ENCODE results near the gene INSR.

INSR gene

DNA sequence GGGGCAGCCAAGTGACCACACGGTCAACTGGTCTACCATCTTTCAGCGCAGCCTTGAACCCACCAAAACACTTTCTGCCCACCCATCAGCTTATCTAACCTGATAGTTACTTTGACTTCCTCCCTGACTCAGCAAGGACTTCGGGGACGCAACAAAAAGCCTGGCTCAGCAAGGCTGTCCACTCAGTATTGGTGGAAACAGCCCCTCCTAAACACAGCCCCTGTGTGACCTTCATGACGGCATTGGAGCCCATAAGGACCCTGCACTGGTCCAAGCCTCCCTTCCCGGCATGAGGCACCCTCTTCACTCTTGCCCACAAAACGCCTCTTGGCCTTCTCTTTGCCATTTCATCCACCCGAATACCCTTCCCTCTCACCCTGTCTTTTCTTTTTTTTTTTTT is 39.1 kb downstream of the INSR start:
- Mint-ChIP-seq H3K9me3 (no peaks in the 10 kb centered on the region), H3K27ac (no peak overlapping the region), H3K27me3 (peaks cover 4% of the 10 kb centered on the region), H3K4me3 (no peak overlapping the region), H3K4me1 (ENCODE audit: low read depth) (no peaks in the 10 kb centered on the region), H3K36me3 (ENCODE audit: low read depth) (no peaks in the 10 kb centered on the region)
- DNase-seq = no peak

DNA sequence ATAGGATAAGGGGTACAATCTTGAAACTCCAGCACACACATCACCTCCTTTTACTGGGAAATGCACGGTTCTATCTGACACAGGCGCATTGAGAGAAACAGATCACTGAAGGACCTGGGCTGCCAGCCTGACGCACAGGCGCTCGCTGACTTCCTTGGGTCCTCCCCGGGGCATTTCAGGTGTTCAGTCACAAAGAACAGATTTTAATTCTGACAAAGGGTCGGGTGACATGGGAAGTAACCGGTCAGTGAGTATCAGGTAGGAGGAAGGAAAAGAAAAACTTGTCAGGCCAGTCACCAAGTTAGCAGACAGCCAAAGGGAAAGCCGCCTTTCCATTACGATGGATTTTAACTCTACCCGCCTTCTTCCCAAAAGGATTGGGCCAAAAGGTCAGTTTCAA is 39.6 kb downstream of the INSR start:
- no peaks in the 10 kb centered on the region for H3K4me1 Mint-ChIP-seq (ENCODE audit: low read depth)
- DNase-seq = no peak
- no peak overlapping the region for H3K4me3 Mint-ChIP-seq
- H3K27ac Mint-ChIP-seq = no peak overlapping the region
- H3K27me3 Mint-ChIP-seq = peaks cover 4% of the 10 kb centered on the region
- no peaks in the 10 kb centered on the region for H3K36me3 Mint-ChIP-seq (ENCODE audit: low read depth)
- H3K9me3 Mint-ChIP-seq = no peaks in the 10 kb centered on the region

DNA sequence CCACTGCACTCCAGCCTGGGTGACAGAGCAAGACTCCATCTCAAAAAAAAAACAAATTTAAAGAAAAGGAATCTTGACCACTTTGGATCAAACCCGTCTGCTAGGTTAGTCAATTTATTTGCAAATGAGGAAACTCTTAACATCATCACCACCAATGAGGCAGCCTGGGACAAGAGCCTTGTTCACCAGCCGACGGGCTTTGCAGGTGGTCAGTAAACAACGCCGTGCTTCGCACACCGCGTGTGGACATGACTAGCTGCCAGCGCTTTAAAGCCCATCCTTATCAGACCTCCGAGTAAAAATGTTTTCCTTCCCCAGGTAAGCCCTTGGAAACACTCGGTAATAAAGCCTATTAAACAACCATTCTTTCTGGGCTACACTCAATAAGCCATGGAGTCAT is 41.9 kb downstream of the INSR start:
- Mint-ChIP-seq H3K9me3 (no peaks in the 10 kb centered on the region), H3K27me3 (peaks cover 7% of the 10 kb centered on the region), H3K4me3 (no peak overlapping the region), H3K4me1 (ENCODE audit: low read depth) (no peaks in the 10 kb centered on the region), H3K36me3 (ENCODE audit: low read depth) (no peaks in the 10 kb centered on the region), H3K27ac (no peak overlapping the region)
- no peak for DNase-seq

DNA sequence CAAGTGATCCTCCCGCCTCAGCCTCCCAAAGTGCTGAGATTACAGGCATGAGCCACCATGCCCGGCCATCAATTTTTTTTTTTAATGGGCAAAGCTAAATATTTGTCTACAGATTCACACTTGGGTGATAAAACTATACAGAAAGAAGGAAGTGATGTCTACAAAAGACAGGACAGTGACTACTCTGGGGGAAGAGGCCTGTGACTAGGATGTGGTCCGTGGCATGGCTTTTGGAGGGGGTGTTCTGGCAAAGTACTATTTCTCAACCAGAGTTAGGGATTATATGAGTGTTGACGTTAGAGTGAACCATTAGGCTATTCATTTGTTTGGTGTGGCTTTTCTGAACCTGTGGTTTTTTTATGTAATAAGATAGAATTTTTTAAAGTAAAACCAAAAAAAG is 42.7 kb downstream of the INSR start:
- Mint-ChIP-seq H3K27me3 (peaks cover 7% of the 10 kb centered on the region), H3K36me3 (ENCODE audit: low read depth) (no peaks in the 10 kb centered on the region), H3K4me3 (no peak overlapping the region), H3K9me3 (peaks cover under 1% of the 10 kb centered on the region), H3K27ac (no peak overlapping the region), H3K4me1 (ENCODE audit: low read depth) (no peaks in the 10 kb centered on the region)
- DNase-seq = no peak

DNA sequence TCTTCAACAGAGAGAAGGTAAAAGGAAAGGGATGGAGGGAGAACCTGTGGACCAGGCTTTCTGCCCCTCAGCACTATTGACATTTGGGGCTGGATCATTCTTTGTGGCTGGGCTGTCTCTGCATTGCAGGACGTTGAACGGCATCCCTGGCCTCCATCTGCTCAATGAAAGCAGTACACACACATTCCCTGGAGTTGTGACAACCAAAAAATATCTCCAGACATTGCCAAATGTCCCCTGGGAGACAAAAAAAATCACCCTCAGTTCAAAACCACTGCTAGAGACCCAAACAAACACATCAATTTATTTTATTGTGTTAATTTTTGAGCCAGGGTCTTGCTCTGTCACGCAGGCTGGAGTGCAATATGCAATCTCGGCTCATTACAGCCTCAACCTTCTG is 43.3 kb downstream of the INSR start:
- Mint-ChIP-seq H3K9me3 (peaks cover 5% of the 10 kb centered on the region), H3K4me3 (no peak overlapping the region), H3K27me3 (peaks cover 7% of the 10 kb centered on the region), H3K4me1 (ENCODE audit: low read depth) (no peaks in the 10 kb centered on the region), H3K36me3 (ENCODE audit: low read depth) (no peaks in the 10 kb centered on the region), H3K27ac (no peak overlapping the region)
- no peak for DNase-seq

DNA sequence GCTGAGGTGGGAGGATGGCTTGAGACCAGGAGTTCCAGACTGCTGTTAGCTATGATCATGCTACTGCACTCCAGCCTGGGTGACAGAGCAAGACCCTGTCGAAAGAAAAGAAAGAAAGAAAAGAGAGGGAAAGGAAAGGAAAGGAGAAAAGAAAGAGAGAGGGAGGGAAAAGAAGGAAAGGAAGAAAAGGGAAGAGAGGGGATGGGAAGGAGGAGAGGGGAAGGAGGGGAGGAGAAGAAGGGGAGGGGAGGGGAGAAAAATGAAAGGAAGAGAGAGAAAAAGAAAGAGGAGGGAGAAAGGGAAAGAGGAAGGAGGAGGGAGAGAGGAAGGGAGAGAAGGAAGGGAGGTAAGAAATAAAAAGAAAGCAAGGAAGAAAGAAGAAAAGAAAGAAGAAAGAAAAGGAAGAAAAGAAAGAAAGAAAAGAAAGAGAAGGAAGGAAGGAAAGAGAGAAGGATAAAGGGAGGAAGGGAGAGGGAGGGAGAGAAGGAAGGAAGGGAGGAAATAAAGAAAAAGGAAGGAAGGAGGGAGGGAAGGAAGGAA is 44.1 kb downstream of the INSR start:
- Mint-ChIP-seq H3K36me3 (ENCODE audit: low read depth) (no peaks in the 10 kb centered on the region), H3K4me1 (ENCODE audit: low read depth) (no peaks in the 10 kb centered on the region), H3K27me3 (peaks cover 7% of the 10 kb centered on the region), H3K27ac (no peak overlapping the region), H3K4me3 (no peak overlapping the region), H3K9me3 (peaks cover 5% of the 10 kb centered on the region)
- no peak for DNase-seq

DNA sequence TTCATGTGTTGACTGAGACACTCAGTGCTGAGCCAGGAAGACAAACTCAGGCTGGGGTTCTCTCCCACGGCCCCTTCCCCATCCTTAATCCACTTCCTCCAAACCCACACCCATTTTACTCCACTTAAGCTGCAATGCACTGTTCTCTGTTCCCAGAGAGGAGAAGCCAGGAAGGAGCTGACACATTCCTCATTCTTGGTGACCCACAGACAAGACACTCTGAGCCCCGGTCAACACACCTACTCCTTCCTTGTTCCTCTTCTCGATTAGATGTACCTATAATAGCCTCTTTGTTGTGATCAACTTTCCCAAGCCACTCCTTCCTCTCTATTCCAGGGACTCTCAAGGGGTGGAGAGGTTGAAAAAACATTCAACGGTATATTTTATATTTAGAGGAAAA is 47.1 kb downstream of the INSR start:
- no peak for DNase-seq
- H3K4me1 Mint-ChIP-seq (ENCODE audit: low read depth) = no peaks in the 10 kb centered on the region
- H3K36me3 Mint-ChIP-seq (ENCODE audit: low read depth) = no peaks in the 10 kb centered on the region
- peaks cover 7% of the 10 kb centered on the region for H3K27me3 Mint-ChIP-seq
- no peak overlapping the region for H3K4me3 Mint-ChIP-seq
- H3K9me3 Mint-ChIP-seq = peaks cover 5% of the 10 kb centered on the region
- no peak overlapping the region for H3K27ac Mint-ChIP-seq

DNA sequence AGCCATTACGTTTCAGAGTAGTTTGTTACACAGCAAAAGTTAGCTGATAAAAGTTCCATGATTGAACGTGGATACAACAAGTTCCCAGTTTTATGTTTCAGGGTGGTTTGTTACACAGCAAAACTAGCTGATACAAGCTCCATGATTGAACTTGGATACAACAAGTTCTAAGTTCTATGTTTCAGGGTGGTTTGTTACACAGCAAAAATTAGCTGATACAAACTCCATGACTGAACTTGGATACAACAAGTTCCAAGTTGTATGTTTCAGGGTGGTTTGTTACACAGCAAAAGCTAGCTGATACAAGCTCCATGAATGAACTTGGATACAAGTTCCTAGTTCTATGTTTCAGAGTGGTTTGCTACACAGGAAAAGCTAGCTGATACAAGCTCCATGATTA is 47.6 kb downstream of the INSR start:
- Mint-ChIP-seq H3K4me1 (ENCODE audit: low read depth) (no peaks in the 10 kb centered on the region), H3K9me3 (peaks cover 5% of the 10 kb centered on the region), H3K36me3 (ENCODE audit: low read depth) (no peaks in the 10 kb centered on the region), H3K4me3 (no peak overlapping the region), H3K27ac (no peak overlapping the region), H3K27me3 (peaks cover 7% of the 10 kb centered on the region)
- DNase-seq = no peak

DNA sequence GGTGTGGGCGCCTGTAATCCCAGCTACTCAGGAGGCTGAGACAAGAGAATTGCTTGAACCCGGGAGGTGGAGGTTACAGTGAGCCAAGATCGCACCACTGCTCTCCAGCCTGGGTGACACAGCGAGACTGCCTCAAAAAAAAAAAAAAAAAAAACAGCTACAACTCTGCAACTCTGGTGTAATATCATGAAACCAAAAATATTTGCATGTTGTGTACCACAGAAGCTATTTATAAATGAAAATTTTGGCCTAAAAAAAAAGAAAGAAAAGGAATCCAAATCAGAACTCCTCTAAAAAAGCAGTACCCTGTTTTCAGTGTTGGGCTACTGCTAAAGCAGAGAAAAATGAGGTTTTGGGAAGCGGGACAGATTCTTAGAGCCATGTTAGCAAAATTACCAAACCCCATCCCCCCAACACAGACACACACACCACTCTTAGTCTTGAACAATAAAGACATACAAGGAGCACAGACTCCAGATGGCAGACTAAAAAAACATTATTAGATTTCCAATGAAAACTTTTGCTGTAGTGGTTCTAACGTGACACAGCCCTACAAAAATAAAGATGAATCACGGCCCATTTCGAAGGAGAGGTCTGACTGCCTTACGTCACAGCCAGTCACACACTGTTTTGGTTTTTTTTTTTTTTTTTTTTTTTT is 51.5 kb downstream of the INSR start:
- no peaks in the 10 kb centered on the region for H3K36me3 Mint-ChIP-seq (ENCODE audit: low read depth)
- no peak for DNase-seq
- no peaks in the 10 kb centered on the region for H3K27me3 Mint-ChIP-seq
- no peaks in the 10 kb centered on the region for H3K4me1 Mint-ChIP-seq (ENCODE audit: low read depth)
- H3K4me3 Mint-ChIP-seq = no peak overlapping the region
- no peak overlapping the region for H3K27ac Mint-ChIP-seq
- peaks cover 15% of the 10 kb centered on the region for H3K9me3 Mint-ChIP-seq

DNA sequence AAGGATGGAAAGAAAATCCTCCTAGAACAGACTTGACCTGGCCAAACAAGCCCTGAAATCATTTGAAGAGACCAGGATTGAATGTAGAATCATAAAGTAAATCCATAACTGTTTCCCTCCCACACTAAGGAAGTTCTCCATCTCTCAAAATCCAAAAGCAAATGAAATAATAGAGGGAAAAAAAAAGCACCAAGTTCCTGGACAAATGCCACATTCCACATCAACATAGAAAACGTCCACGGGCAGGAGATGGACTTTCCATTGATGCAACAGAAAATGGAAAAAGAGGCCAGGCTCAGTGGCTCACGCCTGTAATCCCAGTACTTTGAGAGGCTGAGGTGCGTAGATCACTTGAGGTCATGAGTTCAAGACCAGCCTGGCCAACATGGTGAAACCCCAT is 56.2 kb downstream of the INSR start:
- Mint-ChIP-seq H3K4me1 (ENCODE audit: low read depth) (no peaks in the 10 kb centered on the region), H3K36me3 (ENCODE audit: low read depth) (no peaks in the 10 kb centered on the region), H3K4me3 (no peak overlapping the region), H3K27me3 (no peaks in the 10 kb centered on the region), H3K9me3 (peaks cover 10% of the 10 kb centered on the region), H3K27ac (no peak overlapping the region)
- DNase-seq = no peak

DNA sequence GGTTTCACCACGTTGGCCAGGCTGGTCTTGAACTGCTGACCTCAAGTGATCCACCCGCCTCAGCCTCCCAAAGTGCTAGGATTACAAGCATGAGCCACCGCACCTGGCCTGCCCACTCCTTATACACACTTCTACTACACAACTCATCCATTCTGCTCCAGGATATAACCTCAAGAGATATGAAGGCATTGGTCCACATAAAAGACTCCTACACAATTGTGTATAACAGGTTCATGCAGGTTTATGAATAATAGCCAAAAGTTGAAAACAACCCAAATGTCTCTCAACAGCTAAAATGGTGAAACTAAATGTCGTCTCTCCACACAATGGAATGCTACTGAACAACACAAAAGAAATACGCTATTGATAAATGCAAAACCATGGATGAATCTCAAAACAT is 58.1 kb downstream of the INSR start:
- DNase-seq = no peak
- Mint-ChIP-seq H3K36me3 (ENCODE audit: low read depth) (no peaks in the 10 kb centered on the region), H3K27me3 (no peaks in the 10 kb centered on the region), H3K27ac (no peak overlapping the region), H3K9me3 (peaks cover 10% of the 10 kb centered on the region), H3K4me1 (ENCODE audit: low read depth) (no peaks in the 10 kb centered on the region), H3K4me3 (no peak overlapping the region)

DNA sequence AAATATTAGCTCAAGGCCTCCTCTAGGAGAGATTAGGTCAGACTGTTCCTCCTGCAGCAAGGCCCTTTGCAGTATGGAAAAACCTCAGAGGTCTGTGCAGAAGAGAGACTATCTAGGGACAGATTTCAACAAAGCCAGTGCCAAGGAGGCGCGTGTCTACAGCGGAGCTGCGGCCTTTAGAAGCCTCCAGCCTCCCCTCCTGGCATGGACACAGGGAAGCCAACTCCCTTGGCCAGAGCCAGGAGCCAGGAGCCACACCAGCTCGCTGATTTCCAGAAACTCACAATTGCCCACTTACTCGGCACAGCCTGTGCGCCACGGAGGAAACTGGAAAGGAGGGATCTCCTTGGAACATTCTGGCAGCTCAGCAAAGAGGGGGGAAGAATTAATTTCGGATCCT is 63.4 kb downstream of the INSR start:
- H3K4me1 Mint-ChIP-seq (ENCODE audit: low read depth) = peaks cover 2% of the 10 kb centered on the region
- no peaks in the 10 kb centered on the region for H3K27me3 Mint-ChIP-seq
- H3K27ac Mint-ChIP-seq = no peak overlapping the region
- no peak overlapping the region for H3K4me3 Mint-ChIP-seq
- H3K9me3 Mint-ChIP-seq = no peaks in the 10 kb centered on the region
- DNase-seq = no peak
- H3K36me3 Mint-ChIP-seq (ENCODE audit: low read depth) = no peaks in the 10 kb centered on the region

DNA sequence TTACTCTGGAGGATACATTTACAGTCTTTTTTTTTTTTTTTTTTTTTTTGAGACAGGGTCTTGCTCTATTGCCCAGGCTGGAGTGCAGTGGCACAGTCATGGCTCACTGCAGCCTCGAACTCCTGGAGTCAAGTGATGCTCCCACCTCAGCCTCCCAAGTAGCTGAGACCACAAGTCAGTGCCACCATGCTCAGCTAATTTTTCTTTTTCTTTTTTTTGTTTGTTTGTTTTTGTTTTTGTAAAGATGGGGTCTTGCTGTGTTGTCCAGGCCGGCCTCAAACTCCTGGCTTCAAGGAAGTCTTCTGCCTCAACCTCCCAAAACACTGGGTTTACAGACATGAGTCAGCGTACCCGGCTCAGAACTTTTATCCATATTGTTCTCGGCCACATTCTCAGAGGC is 64.5 kb downstream of the INSR start:
- no peaks in the 10 kb centered on the region for H3K36me3 Mint-ChIP-seq (ENCODE audit: low read depth)
- no peak for DNase-seq
- no peak overlapping the region for H3K4me3 Mint-ChIP-seq
- H3K9me3 Mint-ChIP-seq = no peaks in the 10 kb centered on the region
- H3K4me1 Mint-ChIP-seq (ENCODE audit: low read depth) = peaks cover 8% of the 10 kb centered on the region
- no peak overlapping the region for H3K27ac Mint-ChIP-seq
- H3K27me3 Mint-ChIP-seq = peaks cover 9% of the 10 kb centered on the region

DNA sequence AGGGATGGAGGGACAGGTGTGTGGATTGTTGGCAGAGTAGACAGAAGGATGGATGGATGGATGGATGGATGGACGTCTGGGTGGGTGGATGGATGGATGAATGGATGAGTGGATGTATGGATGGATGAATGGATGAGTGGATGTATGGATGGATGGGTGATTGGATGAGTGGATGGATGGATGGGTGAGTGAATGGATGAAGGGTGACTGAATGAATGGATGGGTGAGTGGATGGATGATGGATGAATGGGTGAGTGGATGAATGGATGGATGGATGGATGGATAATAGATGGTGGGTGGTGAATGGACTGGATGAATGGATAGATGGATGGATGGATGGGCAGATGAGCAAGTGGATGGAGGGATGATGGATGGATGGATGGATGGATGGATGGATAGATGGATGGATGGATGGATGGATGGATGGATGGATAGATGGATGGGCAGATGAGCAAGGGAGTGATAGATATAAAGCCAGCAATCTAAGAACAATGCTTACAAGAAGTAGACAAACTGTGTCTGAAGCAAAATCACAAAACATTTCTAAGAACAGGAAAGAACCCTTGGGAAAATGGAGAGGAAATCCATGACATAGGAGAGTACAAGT is 65.2 kb downstream of the INSR start:
- peaks cover 8% of the 10 kb centered on the region for H3K4me1 Mint-ChIP-seq (ENCODE audit: low read depth)
- DNase-seq = no peak
- H3K27ac Mint-ChIP-seq = no peak overlapping the region
- no peaks in the 10 kb centered on the region for H3K9me3 Mint-ChIP-seq
- no peak overlapping the region for H3K4me3 Mint-ChIP-seq
- H3K36me3 Mint-ChIP-seq (ENCODE audit: low read depth) = no peaks in the 10 kb centered on the region
- peaks cover 16% of the 10 kb centered on the region for H3K27me3 Mint-ChIP-seq

DNA sequence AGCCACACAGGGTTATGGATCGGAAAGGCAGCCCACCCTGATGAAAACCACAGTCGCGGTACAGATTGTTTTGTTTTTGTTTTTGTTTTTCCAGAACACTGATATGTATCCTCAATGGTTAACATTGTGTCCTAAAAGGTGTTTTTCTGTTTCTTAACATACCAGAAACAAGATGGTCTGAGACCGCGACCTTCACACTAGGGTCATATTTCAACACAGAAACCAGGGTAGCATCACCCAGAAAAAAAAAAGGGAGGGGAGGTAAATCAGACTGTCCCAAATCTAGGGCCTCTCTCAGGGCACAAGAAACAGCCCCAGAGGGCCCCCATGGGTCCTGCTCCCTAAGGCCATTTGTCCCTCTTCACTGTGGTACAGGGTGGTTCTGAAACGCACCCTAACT is 66.5 kb downstream of the INSR start:
- no peak for DNase-seq
- Mint-ChIP-seq H3K27ac (no peak overlapping the region), H3K36me3 (ENCODE audit: low read depth) (no peaks in the 10 kb centered on the region), H3K9me3 (no peaks in the 10 kb centered on the region), H3K4me3 (no peak overlapping the region), H3K4me1 (ENCODE audit: low read depth) (peaks cover 8% of the 10 kb centered on the region), H3K27me3 (peaks cover 20% of the 10 kb centered on the region)

Data from activated T-cell treated with anti-CD3 and anti-CD28 coated beads, Interleukin-2, amount 50 U/mL, for 24 hours (primary cell).